ENCODE measurements around the gene CADPS.

The CADPS gene

GRCh38 chr3:62405135-62405534 is 470.1 kb downstream of the CADPS start:
- DNase-seq: no peak

GRCh38 chr3:62404321-62404720 is 470.9 kb downstream of the CADPS start:
- no peak for DNase-seq

GRCh38 chr3:62403765-62404164 is 471.5 kb downstream of the CADPS start:
- no peak for DNase-seq

- no peak for DNase-seq
These were observed 482.5 kb downstream of the CADPS start for GRCh38 chr3:62392626-62393292.

- no peak for DNase-seq
These were observed 488.0 kb downstream of the CADPS start for GRCh38 chr3:62387251-62387650.

GRCh38 chr3:62379321-62379798 is 495.9 kb downstream of the CADPS start:
- DNase-seq: no peak

GRCh38 chr3:62378921-62379320 is 496.3 kb downstream of the CADPS start:
- no peak for DNase-seq

GRCh38 chr3:62378311-62378789 is 496.9 kb downstream of the CADPS start:
- DNase-seq: no peak

GRCh38 chr3:62376906-62377877 is 498.0 kb downstream of the CADPS start:
- no peak for DNase-seq

- no peak for DNase-seq
These were observed 498.8 kb downstream of the CADPS start for GRCh38 chr3:62376454-62376720.

GRCh38 chr3:62375655-62376453 is 499.4 kb downstream of the CADPS start:
- DNase-seq: no peak

GRCh38 chr3:62374341-62375218 is 500.6 kb downstream of the CADPS start:
- no peak for DNase-seq

GRCh38 chr3:62373714-62374333 is 501.4 kb downstream of the CADPS start:
- DNase-seq: no peak

- peak; percentile 1 for DNase-seq
These were observed 502.0 kb downstream of the CADPS start, which contains the start of gene FEZF2 for GRCh38 chr3:62373215-62373614. FEZF2 (minus strand) TSS chr3:62373550; CDS start chr3:62372868, 682 bp downstream.

- DNase-seq: peak; percentile 5
These were observed 502.6 kb downstream of the CADPS start for GRCh38 chr3:62372621-62373041.

GRCh38 chr3:62371720-62372591 is 503.3 kb downstream of the CADPS start:
- peak; percentile 10 for DNase-seq

- DNase-seq: no peak
These were observed 504.1 kb downstream of the CADPS start for GRCh38 chr3:62370858-62371719.

- DNase-seq: no peak
These were observed 504.9 kb downstream of the CADPS start for GRCh38 chr3:62370112-62370857.

GRCh38 chr3:62369476-62369743 is 505.8 kb downstream of the CADPS start:
- DNase-seq: no peak

Measured in NCI-H2171 treated with DMSO at 0.1 percent for 48 hours (cell line).